ENCODE data around the gene SLC2A5. TPM values are rescaled to one million over a fixed set of nuclear protein-coding genes. Genes with fewer than 3 reads are reported as not detected.
"Not testable (repeated sequence)": the region's sequence is repeated elsewhere in the genome, so short reads cannot be mapped to it uniquely, and the experiment has no call there.

The SLC2A5 gene
- total RNA-seq, 1 donor from 2014 or later: 0.79 TPM

GRCh38 chr1:9022773-9023172 lies 46.7 kb downstream of the SLC2A5 start:
- Mint-ChIP-seq H3K27ac (ENCODE audit: unreplicated experiment) (no peak overlapping the region), H3K4me3 (ENCODE audit: unreplicated experiment) (no peak overlapping the region), H3K36me3 (ENCODE audit: low read depth, unreplicated experiment) (peaks cover 2% of the 10 kb centered on the region), H3K4me1 (ENCODE audit: low read depth, unreplicated experiment) (no peaks in the 10 kb centered on the region), H3K27me3 (ENCODE audit: low read depth, unreplicated experiment) (peaks cover 28% of the 10 kb centered on the region), H3K9me3 (ENCODE audit: unreplicated experiment) (no peaks in the 10 kb centered on the region)
- H3K4me2 ChIP-seq (ENCODE audit: low read length): no peak overlapping the region
- no peak for TF ChIP-seq EZH2 (IDR thresholded peaks at IDR 0.05; ENCODE audit: insufficient read depth, low read length)
- TF ChIP-seq, protein P1, sequence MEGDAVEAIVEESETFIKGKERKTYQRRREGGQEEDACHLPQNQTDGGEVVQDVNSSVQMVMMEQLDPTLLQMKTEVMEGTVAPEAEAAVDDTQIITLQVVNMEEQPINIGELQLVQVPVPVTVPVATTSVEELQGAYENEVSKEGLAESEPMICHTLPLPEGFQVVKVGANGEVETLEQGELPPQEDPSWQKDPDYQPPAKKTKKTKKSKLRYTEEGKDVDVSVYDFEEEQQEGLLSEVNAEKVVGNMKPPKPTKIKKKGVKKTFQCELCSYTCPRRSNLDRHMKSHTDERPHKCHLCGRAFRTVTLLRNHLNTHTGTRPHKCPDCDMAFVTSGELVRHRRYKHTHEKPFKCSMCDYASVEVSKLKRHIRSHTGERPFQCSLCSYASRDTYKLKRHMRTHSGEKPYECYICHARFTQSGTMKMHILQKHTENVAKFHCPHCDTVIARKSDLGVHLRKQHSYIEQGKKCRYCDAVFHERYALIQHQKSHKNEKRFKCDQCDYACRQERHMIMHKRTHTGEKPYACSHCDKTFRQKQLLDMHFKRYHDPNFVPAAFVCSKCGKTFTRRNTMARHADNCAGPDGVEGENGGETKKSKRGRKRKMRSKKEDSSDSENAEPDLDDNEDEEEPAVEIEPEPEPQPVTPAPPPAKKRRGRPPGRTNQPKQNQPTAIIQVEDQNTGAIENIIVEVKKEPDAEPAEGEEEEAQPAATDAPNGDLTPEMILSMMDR (IDR thresholded peaks at IDR 0.05; ENCODE audit: insufficient read depth, low read depth, low read length): no peak
- no peaks in the 10 kb centered on the region for H3K79me2 ChIP-seq (ENCODE audit: insufficient read depth, low read length)
- H3K9me3 ChIP-seq (ENCODE audit: insufficient read depth, low read depth, low read length): no peaks in the 10 kb centered on the region
- H3K4me1 ChIP-seq (ENCODE audit: insufficient read depth, low read length): no peaks in the 10 kb centered on the region
- DNase-seq (ENCODE audit: low read depth) (no peak), FAIRE-seq (no peak)
- no peaks in the 10 kb centered on the region for H4K20me1 ChIP-seq (ENCODE audit: insufficient read depth, low read length)
- peaks cover 5% of the 10 kb centered on the region for H3K27me3 ChIP-seq (ENCODE audit: insufficient read depth, low read length)
- H3K27ac ChIP-seq (ENCODE audit: low read depth, low read length): no peak overlapping the region
- no peaks in the 10 kb centered on the region for H3K36me3 ChIP-seq (ENCODE audit: insufficient read depth, low read length)
- H3K4me3 ChIP-seq (ENCODE audit: insufficient read depth, low read depth, low read length): no peak overlapping the region
- H2AFZ ChIP-seq (ENCODE audit: low read depth, low read length): no peak overlapping the region
- no peak overlapping the region for H3K9ac ChIP-seq (ENCODE audit: low read length)

- H3K4me1 Mint-ChIP-seq (ENCODE audit: low read depth, unreplicated experiment): not testable (repeated sequence)
Measured at GRCh38 chr1:9022026-9022738, 47.3 kb downstream of the SLC2A5 start.

GRCh38 chr1:9020305-9020704 lies 49.1 kb downstream of the SLC2A5 start:
- H3K9me3 Mint-ChIP-seq (ENCODE audit: unreplicated experiment): no peaks in the 10 kb centered on the region
- peaks cover 41% of the 10 kb centered on the region for H3K27me3 Mint-ChIP-seq (ENCODE audit: low read depth, unreplicated experiment)
- H3K36me3 Mint-ChIP-seq (ENCODE audit: low read depth, unreplicated experiment): no peaks in the 10 kb centered on the region
- H4K20me1 ChIP-seq (ENCODE audit: insufficient read depth, low read length): no peaks in the 10 kb centered on the region
- H3K9ac ChIP-seq (ENCODE audit: low read length): no peak overlapping the region
- no peak overlapping the region for H3K4me3 Mint-ChIP-seq (ENCODE audit: unreplicated experiment)
- FAIRE-seq (no peak), DNase-seq (ENCODE audit: low read depth) (peak; percentile 30)
- H3K27ac Mint-ChIP-seq (ENCODE audit: unreplicated experiment): no peak overlapping the region
- no peak for TF ChIP-seq EZH2 (IDR thresholded peaks at IDR 0.05; ENCODE audit: insufficient read depth, low read length)
- TF ChIP-seq, protein P1 (IDR thresholded peaks at IDR 0.05; ENCODE audit: insufficient read depth, low read depth, low read length): no peak
- H3K9me3 ChIP-seq (ENCODE audit: insufficient read depth, low read depth, low read length): no peaks in the 10 kb centered on the region
- no peaks in the 10 kb centered on the region for H3K36me3 ChIP-seq (ENCODE audit: insufficient read depth, low read length)
- no peak overlapping the region for H3K4me3 ChIP-seq (ENCODE audit: insufficient read depth, low read depth, low read length)
- no peak overlapping the region for H3K27ac ChIP-seq (ENCODE audit: low read depth, low read length)
- no peaks in the 10 kb centered on the region for H3K4me1 ChIP-seq (ENCODE audit: insufficient read depth, low read length)
- H2AFZ ChIP-seq (ENCODE audit: low read depth, low read length): no peak overlapping the region
- peaks cover 2% of the 10 kb centered on the region for H3K27me3 ChIP-seq (ENCODE audit: insufficient read depth, low read length)
- no peaks in the 10 kb centered on the region for H3K79me2 ChIP-seq (ENCODE audit: insufficient read depth, low read length)
- H3K4me1 Mint-ChIP-seq (ENCODE audit: low read depth, unreplicated experiment): no peaks in the 10 kb centered on the region
- no peak overlapping the region for H3K4me2 ChIP-seq (ENCODE audit: low read length)

More at GRCh38 chr1:9022026-9022738, 47.3 kb downstream of the SLC2A5 start:
- not testable (repeated sequence) for H3K4me2 ChIP-seq (ENCODE audit: low read length); H3K27me3 ChIP-seq (ENCODE audit: insufficient read depth, low read length); H2AFZ ChIP-seq (ENCODE audit: low read depth, low read length); H3K36me3 Mint-ChIP-seq (ENCODE audit: low read depth, unreplicated experiment); H3K79me2 ChIP-seq (ENCODE audit: insufficient read depth, low read length); H3K36me3 ChIP-seq (ENCODE audit: insufficient read depth, low read length); H3K4me3 ChIP-seq (ENCODE audit: insufficient read depth, low read depth, low read length); H3K9me3 ChIP-seq (ENCODE audit: insufficient read depth, low read depth, low read length); H3K9me3 Mint-ChIP-seq (ENCODE audit: unreplicated experiment); H3K9ac ChIP-seq (ENCODE audit: low read length); H3K27ac ChIP-seq (ENCODE audit: low read depth, low read length); H3K27ac Mint-ChIP-seq (ENCODE audit: unreplicated experiment); H3K4me3 Mint-ChIP-seq (ENCODE audit: unreplicated experiment); DNase-seq (ENCODE audit: low read depth); H3K4me1 ChIP-seq (ENCODE audit: insufficient read depth, low read length); FAIRE-seq; H4K20me1 ChIP-seq (ENCODE audit: insufficient read depth, low read length)
- H3K27me3 Mint-ChIP-seq (ENCODE audit: low read depth, unreplicated experiment): peaks cover 31% of the 10 kb centered on the region
